Fibroblast of mammary gland (primary cell): ENCODE results near the gene CKAP2L.

Experiments used
- DNase-seq: peaks from one replicate; pipeline ENCODE4 v3.0.0-alpha.2; 2010; ENCODE audit warnings: low read depth
- H3K4me3 ChIP-seq: 2 replicates; pipeline ENCODE4 v1.5.1; 2011; ENCODE audit warnings: low read depth, mild to moderate bottlenecking, low read length, moderate library complexity; ENCODE audit not compliant: control insufficient read depth
- TF ChIP-seq, protein P1 (sequence below): conservative IDR thresholded peaks from 2 replicates; pipeline ENCODE4 v1.5.1; 2011; ENCODE audit warnings: low read depth, low read length, inconsistent platforms; ENCODE audit not compliant: control insufficient read depth, insufficient read depth

Gene CKAP2L

DNA sequence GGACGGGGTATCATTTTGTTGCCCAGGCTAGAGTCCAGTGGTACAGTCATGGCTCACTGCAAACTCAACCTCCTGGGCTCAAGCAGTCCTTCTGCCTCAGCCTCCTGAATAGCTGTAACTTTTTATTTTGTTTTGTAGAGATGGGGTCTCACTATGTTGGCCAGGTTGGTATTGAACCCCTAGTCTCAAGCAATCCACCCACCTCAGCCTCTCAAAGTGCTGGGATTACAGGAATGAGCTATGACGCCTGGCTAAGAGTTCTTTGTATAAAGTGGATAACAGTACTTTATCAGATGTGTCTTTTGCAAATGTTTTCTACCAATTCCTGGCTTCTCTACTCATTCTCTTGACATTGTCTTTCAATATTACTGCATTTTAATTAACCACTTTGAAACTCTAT is 60.7 kb downstream of the CKAP2L start:
- no peak for DNase-seq
- TF ChIP-seq, protein P1, sequence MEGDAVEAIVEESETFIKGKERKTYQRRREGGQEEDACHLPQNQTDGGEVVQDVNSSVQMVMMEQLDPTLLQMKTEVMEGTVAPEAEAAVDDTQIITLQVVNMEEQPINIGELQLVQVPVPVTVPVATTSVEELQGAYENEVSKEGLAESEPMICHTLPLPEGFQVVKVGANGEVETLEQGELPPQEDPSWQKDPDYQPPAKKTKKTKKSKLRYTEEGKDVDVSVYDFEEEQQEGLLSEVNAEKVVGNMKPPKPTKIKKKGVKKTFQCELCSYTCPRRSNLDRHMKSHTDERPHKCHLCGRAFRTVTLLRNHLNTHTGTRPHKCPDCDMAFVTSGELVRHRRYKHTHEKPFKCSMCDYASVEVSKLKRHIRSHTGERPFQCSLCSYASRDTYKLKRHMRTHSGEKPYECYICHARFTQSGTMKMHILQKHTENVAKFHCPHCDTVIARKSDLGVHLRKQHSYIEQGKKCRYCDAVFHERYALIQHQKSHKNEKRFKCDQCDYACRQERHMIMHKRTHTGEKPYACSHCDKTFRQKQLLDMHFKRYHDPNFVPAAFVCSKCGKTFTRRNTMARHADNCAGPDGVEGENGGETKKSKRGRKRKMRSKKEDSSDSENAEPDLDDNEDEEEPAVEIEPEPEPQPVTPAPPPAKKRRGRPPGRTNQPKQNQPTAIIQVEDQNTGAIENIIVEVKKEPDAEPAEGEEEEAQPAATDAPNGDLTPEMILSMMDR = no peak
- H3K4me3 ChIP-seq = no peak overlapping the region

- no peak for DNase-seq
- H3K4me3 ChIP-seq = no peak overlapping the region
- TF ChIP-seq, protein P1 = no peak
Measured at GRCh38 chr2:112701052-112701451, 63.4 kb downstream of the CKAP2L start.

GRCh38 chr2:112699984-112700667 is 64.3 kb downstream of the CKAP2L start:
- no peak for DNase-seq
- TF ChIP-seq, protein P1 = no peak

DNA sequence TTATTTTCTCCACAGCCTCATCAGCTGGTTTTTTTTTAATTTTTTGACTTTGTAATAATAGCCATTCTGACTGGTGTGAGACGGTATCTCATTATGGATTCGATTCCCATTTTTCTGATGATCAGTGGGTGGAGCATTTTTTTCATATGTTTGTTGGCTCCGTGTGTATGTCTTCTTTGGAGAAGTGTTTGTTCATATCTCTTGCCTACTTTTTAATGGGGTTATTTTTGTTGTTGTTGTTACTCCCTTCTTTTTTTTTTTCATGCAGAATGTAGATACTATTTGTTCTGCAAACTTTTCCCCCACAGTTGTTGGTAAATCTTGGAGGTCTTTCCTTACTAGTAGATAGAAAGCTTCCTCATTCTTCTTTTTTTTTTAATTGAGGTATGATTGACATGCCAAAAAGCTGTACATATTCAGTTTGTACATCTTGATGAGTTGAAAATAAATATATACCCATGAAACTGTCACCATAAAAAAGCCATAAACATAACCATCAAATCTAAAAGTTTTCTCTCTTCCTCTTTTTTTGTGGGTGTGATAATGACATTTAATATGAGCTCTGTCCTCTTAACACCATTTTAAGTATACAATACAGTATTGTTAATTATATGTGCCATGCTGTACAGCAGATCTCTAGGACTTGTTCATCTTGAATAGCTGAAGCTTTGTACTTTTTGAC is 65.4 kb downstream of the CKAP2L start:
- no peak overlapping the region for H3K4me3 ChIP-seq
- DNase-seq = no peak
- TF ChIP-seq, protein P1 = no peak

More at GRCh38 chr2:112699984-112700667, 64.3 kb downstream of the CKAP2L start:
- no peak overlapping the region for H3K4me3 ChIP-seq

DNA sequence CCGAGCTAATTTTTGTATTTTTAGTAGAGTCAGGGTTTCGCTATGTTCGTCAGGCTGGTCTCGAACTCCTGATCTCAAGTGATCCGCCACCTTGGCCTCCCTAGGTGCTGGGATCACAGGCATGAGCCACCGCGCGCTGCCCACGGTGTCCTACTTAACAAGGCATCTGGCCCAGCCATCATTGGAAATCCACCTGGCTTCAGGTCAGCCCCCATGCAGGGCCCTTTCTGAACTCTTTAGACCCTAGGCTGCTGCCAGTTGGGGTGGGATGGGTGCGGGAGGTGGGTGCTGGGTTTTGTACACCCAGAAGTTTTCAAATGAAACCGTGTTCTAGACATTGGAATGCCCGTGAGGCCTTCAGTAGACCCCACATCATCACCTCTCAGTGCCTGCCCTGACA is 70.2 kb downstream of the CKAP2L start:
- no peak for DNase-seq
- TF ChIP-seq, protein P1 = no peak
- H3K4me3 ChIP-seq = no peak overlapping the region

- TF ChIP-seq, protein P1 = no peak
Measured at GRCh38 chr2:112693596-112693995, 70.8 kb downstream of the CKAP2L start.

GRCh38 chr2:112692918-112693317 is 71.5 kb downstream of the CKAP2L start:
- no peak for DNase-seq
- H3K4me3 ChIP-seq = no peak overlapping the region
- TF ChIP-seq, protein P1 = no peak

More at GRCh38 chr2:112693596-112693995, 70.8 kb downstream of the CKAP2L start:
- DNase-seq = no peak
- H3K4me3 ChIP-seq = no peak overlapping the region
